ENCODE measurements around the gene RPS26. TPM values are rescaled to one million over a fixed set of nuclear protein-coding genes. Genes with fewer than 3 reads are reported as not detected.
A peak's percentile ranks its signal among the peaks of the same experiment; 100 is the strongest.

Gene RPS26
- total RNA-seq, 1 experiment from 2014 or later: 70.2 TPM

DNA sequence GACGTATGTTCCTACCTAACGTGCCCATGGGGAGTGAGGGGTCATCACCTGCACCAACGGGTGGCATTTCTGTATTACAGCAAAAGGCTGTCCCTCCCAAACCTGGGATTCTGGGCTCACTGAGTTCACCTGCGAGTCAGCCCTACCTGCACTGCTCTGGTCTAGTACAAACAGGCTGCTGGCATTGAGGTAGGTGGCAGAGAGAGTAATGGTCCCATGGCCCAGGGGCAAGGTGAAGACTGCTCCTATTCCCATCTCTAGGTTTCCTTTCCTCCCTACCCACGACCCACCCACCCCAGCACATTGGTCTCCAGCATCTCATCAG lies 44.2 kb upstream of the RPS26 start:
- H3K4me1 ChIP-seq (ENCODE audit: control insufficient read depth in 1 of 2, insufficient read depth in 2 of 2, low read length in 2 of 2): peaks cover 8 to 15% of the 10 kb centered on the region in 2 experiments; a peak in 3 of 4 replicates
- BruUV-seq (replicated peaks): TSS peak; percentile 37
- intact Hi-C loops (cut with micrococcal nuclease): loop anchor here (5.0 kb wide), 1 partner anchor 120 kb away; the partner anchor contains the start of genes RPL41 and ZC3H10
- CTCF ChIA-PET: interaction anchor here (0.7 to 3.5 kb wide), 14 partner anchors 12 to 1011 kb away, joined by 3 to 48 read pairs (median 4); partner anchors contain the start of genes ORMDL2 and RAB5B
- peak overlapping the region; percentile 88 for H3K4me2 ChIP-seq (ENCODE audit: low read length)
- DNase-seq (ENCODE audit: low read depth, low spot score): no peak
- H4K20me1 ChIP-seq (ENCODE audit: insufficient read depth): no peaks in the 10 kb centered on the region
- TF ChIP-seq, protein P1, sequence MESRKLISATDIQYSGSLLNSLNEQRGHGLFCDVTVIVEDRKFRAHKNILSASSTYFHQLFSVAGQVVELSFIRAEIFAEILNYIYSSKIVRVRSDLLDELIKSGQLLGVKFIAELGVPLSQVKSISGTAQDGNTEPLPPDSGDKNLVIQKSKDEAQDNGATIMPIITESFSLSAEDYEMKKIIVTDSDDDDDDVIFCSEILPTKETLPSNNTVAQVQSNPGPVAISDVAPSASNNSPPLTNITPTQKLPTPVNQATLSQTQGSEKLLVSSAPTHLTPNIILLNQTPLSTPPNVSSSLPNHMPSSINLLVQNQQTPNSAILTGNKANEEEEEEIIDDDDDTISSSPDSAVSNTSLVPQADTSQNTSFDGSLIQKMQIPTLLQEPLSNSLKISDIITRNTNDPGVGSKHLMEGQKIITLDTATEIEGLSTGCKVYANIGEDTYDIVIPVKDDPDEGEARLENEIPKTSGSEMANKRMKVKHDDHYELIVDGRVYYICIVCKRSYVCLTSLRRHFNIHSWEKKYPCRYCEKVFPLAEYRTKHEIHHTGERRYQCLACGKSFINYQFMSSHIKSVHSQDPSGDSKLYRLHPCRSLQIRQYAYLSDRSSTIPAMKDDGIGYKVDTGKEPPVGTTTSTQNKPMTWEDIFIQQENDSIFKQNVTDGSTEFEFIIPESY (IDR thresholded peaks at IDR 0.05; ENCODE audit: extremely low read depth, insufficient replicate concordance, low read length): no peak
- TF ChIP-seq ZFX (IDR thresholded peaks at IDR 0.05) (no peak), CEBPB (IDR thresholded peaks at IDR 0.05; ENCODE audit: low read depth) (no peak), SIN3A (IDR thresholded peaks at IDR 0.05; ENCODE audit: low read depth) (no peak), ELF1 (IDR thresholded peaks at IDR 0.05; ENCODE audit: borderline replicate concordance, low read depth) (no peak), SP1 (IDR thresholded peaks at IDR 0.05; ENCODE audit: low read depth) (no peak), EZH2 (IDR thresholded peaks at IDR 0.05) (no peak), ZNF274 (IDR thresholded peaks at IDR 0.05; ENCODE audit: low read depth, low read length) (no peak)
- TF ChIP-seq, protein P2, sequence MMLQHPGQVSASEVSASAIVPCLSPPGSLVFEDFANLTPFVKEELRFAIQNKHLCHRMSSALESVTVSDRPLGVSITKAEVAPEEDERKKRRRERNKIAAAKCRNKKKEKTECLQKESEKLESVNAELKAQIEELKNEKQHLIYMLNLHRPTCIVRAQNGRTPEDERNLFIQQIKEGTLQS (IDR thresholded peaks at IDR 0.05): no peak
- H3K9ac ChIP-seq (ENCODE audit: low read length): peak overlapping the region; percentile 73
- ATAC-seq: peak; percentile 29
- POLR2A ChIA-PET: interaction anchor here (0.7 to 2.8 kb wide), 11 partner anchors 9 to 258 kb away, joined by 3 to 22 read pairs (median 3); partner anchors contain the start of genes PA2G4, PYM1, RAB5B and ZC3H10
- H2AFZ ChIP-seq (ENCODE audit: low read depth, low read length, poor library complexity, severe bottlenecking): no peak overlapping the region
- peak overlapping the region; percentile 62 to 76 for H3K4me3 ChIP-seq (replicated peaks in 1 of 2; ENCODE audit: low read depth in 1 of 2, low read length in 2 of 2)
- no peaks in the 10 kb centered on the region for H3K9me3 ChIP-seq (ENCODE audit: control insufficient read depth in 1 of 2, insufficient read depth in 1 of 2, low read depth in 1 of 2, low read length in 2 of 2)
- RAD21 ChIA-PET (ENCODE audit: low non-redundant PET in 1 of 2, low total read pairs in 2 of 2, uncharacterized antibody in 2 of 2, unreplicated experiment in 2 of 2): interaction anchor here in 1 of 2 experiments (0.7 to 2.0 kb wide), 3 partner anchors 24 to 50 kb away, joined by 3 to 6 read pairs (median 3); partner anchors contain the start of gene RAB5B
- H3K27ac ChIP-seq (ENCODE audit: low read depth, low read length): peak overlapping the region; percentile 63
- H3K27me3 ChIP-seq (ENCODE audit: insufficient read depth, low read length): no peaks in the 10 kb centered on the region
- H3K36me3 ChIP-seq (ENCODE audit: control insufficient read depth in 1 of 2, insufficient read depth in 2 of 2, low read length in 2 of 2): peaks cover 7 to 13% of the 10 kb centered on the region in 2 experiments; a peak in 2 of 4 replicates
- no peaks in the 10 kb centered on the region for H3K9me2 ChIP-seq (ENCODE audit: insufficient read depth)
- H3K79me2 ChIP-seq (ENCODE audit: insufficient read depth, low read length): no peaks in the 10 kb centered on the region

Measured in HCT116 (cell line).